Neural progenitor cell (in vitro differentiated cells): ENCODE measurements around the gene PRIMPOL.

Source experiments
- EZH2 ChIP-seq: fragments of 200-600 bp; sonication (generic); IDR thresholded peaks from 2 replicates; pipeline ENCODE4 v1.6.1; 2017; ENCODE audit warnings: antibody characterized with exemption, mild to moderate bottlenecking, moderate library complexity
- EZH2phosphoT487 ChIP-seq: fragments of 200-600 bp; sonication (generic); IDR thresholded peaks from 2 replicates; pipeline ENCODE4 v1.6.1; 2017; ENCODE audit warnings: antibody characterized with exemption
- TF ChIP-seq, protein P1 (sequence below): fragments of 200-600 bp; sonication (generic); IDR thresholded peaks from 2 replicates; pipeline ENCODE4 v1.5.1; 2017; ENCODE audit warnings: antibody characterized with exemption, mild to moderate bottlenecking

GRCh38 chr4:184712322-184712721 is 62.8 kb downstream of the PRIMPOL start:
- TF ChIP-seq, protein P1, sequence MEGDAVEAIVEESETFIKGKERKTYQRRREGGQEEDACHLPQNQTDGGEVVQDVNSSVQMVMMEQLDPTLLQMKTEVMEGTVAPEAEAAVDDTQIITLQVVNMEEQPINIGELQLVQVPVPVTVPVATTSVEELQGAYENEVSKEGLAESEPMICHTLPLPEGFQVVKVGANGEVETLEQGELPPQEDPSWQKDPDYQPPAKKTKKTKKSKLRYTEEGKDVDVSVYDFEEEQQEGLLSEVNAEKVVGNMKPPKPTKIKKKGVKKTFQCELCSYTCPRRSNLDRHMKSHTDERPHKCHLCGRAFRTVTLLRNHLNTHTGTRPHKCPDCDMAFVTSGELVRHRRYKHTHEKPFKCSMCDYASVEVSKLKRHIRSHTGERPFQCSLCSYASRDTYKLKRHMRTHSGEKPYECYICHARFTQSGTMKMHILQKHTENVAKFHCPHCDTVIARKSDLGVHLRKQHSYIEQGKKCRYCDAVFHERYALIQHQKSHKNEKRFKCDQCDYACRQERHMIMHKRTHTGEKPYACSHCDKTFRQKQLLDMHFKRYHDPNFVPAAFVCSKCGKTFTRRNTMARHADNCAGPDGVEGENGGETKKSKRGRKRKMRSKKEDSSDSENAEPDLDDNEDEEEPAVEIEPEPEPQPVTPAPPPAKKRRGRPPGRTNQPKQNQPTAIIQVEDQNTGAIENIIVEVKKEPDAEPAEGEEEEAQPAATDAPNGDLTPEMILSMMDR: no peak
- TF ChIP-seq EZH2phosphoT487 (no peak), EZH2 (no peak)
